SK-N-DZ (cell line): Measurements from ENCODE around the gene MAB21L4.

Experiments
- DNase-seq: peaks from one replicate; pipeline ENCODE4 v3.0.0-alpha.2; 2015; ENCODE audit warnings: low spot score

MAB21L4 gene

GRCh38 chr2:240836781-240837467, 59.0 kb downstream of the MAB21L4 start:
- DNase-seq: no peak
